Osteoblast (primary cell): ENCODE results near the gene PBX3. TPM values are rescaled to one million over a fixed set of nuclear protein-coding genes. Genes with fewer than 3 reads are reported as not detected.

ENCODE experiments used
- DNase-seq: peaks from one replicate; pipeline ENCODE4 v3.0.0; 2011; ENCODE audit warnings: low spot score, mixed read lengths; ENCODE audit not compliant: insufficient read length; ENCODE audit errors: missing footprints
- H2AFZ ChIP-seq: 2 replicates; pipeline ENCODE4 v1.6.0; 2011; ENCODE audit warnings: mild to moderate bottlenecking, low read length
- H3K27ac ChIP-seq: 2 replicates; pipeline ENCODE4 v1.5.1; 2011; ENCODE audit warnings: mild to moderate bottlenecking, low read depth, low read length, moderate library complexity
- H3K27me3 ChIP-seq: 2 replicates; pipeline ENCODE4 v1.6.0; 2012; ENCODE audit warnings: mild to moderate bottlenecking, control low read depth, inconsistent platforms, low read length, moderate library complexity; ENCODE audit not compliant: insufficient read depth
- H3K36me3 ChIP-seq: 2 replicates; pipeline ENCODE4 v1.5.1; 2011; ENCODE audit warnings: mild to moderate bottlenecking, low read length, control low read depth, moderate library complexity; ENCODE audit not compliant: insufficient read depth
- H3K4me1 ChIP-seq: 2 replicates; pipeline ENCODE4 v1.5.1; 2011; ENCODE audit warnings: mild to moderate bottlenecking, low read length, control low read depth, moderate library complexity; ENCODE audit not compliant: insufficient read depth
- H3K4me2 ChIP-seq: 2 replicates; pipeline ENCODE4 v1.6.0; 2011; ENCODE audit warnings: mild to moderate bottlenecking, low read length; ENCODE audit not compliant: insufficient read depth
- H3K4me3 ChIP-seq: fragments of 200-600 bp; sonication (generic); 3 replicates; pipeline ENCODE4 v1.5.1; 2012; ENCODE audit warnings: mild to moderate bottlenecking, low read length, inconsistent platforms; ENCODE audit not compliant: insufficient read depth
- H3K79me2 ChIP-seq: 2 replicates; pipeline ENCODE4 v1.6.0; 2012; ENCODE audit warnings: mild to moderate bottlenecking, low read length, control low read depth, inconsistent platforms; ENCODE audit not compliant: insufficient read depth
- H3K9me3 ChIP-seq: 2 replicates; pipeline ENCODE4 v1.5.1; 2011; ENCODE audit warnings: low read depth, low read length, control low read depth
- H4K20me1 ChIP-seq: 2 replicates; pipeline ENCODE4 v1.6.0; 2012; ENCODE audit warnings: mild to moderate bottlenecking, low read length, control low read depth; ENCODE audit not compliant: insufficient read depth
- total RNA-seq: library from RNA; depleted of rRNA; stranded (reverse); fragments of >200 nt; gene quantifications from 2 replicates; pipeline ENCODE4 v1.2.3, GENCODE V29; 2012
- TF ChIP-seq, protein P1 (sequence below): IDR thresholded peaks from 2 replicates; pipeline ENCODE4 v1.5.1; 2011; ENCODE audit warnings: mild to moderate bottlenecking, low read depth, low read length, moderate library complexity; ENCODE audit errors: extremely low read depth

Gene PBX3
- total RNA-seq, 1 donor, result 34.7 TPM

- peak; percentile 51 for DNase-seq
- H3K79me2 ChIP-seq, result no peaks in the 10 kb centered on the region
- no peak overlapping the region for H3K27ac ChIP-seq
- H3K36me3 ChIP-seq, result no peaks in the 10 kb centered on the region
- no peaks in the 10 kb centered on the region for H3K9me3 ChIP-seq
- H2AFZ ChIP-seq, result no peak overlapping the region
- H3K4me3 ChIP-seq, result no peak overlapping the region
- TF ChIP-seq, protein P1, sequence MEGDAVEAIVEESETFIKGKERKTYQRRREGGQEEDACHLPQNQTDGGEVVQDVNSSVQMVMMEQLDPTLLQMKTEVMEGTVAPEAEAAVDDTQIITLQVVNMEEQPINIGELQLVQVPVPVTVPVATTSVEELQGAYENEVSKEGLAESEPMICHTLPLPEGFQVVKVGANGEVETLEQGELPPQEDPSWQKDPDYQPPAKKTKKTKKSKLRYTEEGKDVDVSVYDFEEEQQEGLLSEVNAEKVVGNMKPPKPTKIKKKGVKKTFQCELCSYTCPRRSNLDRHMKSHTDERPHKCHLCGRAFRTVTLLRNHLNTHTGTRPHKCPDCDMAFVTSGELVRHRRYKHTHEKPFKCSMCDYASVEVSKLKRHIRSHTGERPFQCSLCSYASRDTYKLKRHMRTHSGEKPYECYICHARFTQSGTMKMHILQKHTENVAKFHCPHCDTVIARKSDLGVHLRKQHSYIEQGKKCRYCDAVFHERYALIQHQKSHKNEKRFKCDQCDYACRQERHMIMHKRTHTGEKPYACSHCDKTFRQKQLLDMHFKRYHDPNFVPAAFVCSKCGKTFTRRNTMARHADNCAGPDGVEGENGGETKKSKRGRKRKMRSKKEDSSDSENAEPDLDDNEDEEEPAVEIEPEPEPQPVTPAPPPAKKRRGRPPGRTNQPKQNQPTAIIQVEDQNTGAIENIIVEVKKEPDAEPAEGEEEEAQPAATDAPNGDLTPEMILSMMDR, result no peak
- H3K27me3 ChIP-seq, result peaks cover 3% of the 10 kb centered on the region
- H4K20me1 ChIP-seq, result no peaks in the 10 kb centered on the region
- H3K4me2 ChIP-seq, result no peak overlapping the region
- no peaks in the 10 kb centered on the region for H3K4me1 ChIP-seq
Observed at GRCh38 chr9:125990186-125990792, 243.1 kb downstream of the PBX3 start.

DNA sequence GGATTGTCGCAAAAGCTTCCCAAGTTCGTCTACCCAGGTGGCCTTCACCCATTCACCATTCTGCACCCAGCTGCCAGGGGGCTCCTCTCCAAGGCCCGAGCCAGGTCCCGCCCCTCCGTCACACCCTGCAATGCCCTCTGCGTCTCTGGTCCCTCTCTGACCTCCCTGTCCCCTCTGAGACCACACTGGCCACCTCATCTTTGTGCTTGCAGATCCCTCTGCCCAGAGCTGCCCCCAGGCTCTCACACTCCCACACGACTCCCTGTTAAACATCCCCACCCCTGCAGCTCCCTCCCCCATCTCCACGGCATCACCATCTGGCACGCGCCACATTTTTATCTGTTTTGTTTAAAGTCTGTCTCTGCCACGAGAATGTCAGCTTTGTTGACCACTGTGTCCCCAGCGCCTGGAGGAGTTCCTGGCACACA lies 243.6 kb downstream of the PBX3 start:
- Histone ChIP-seq H3K9me3 (no peaks in the 10 kb centered on the region), H2AFZ (no peak overlapping the region), H3K4me3 (no peak overlapping the region), H3K36me3 (no peaks in the 10 kb centered on the region), H3K4me1 (no peaks in the 10 kb centered on the region), H3K79me2 (no peaks in the 10 kb centered on the region), H3K27me3 (peaks cover 4% of the 10 kb centered on the region), H3K27ac (no peak overlapping the region), H3K4me2 (no peak overlapping the region), H4K20me1 (no peaks in the 10 kb centered on the region)
- TF ChIP-seq, protein P1, result no peak
- DNase-seq, result peak; percentile 46

GRCh38 chr9:125991886-125992529 lies 244.8 kb downstream of the PBX3 start:
- no peak overlapping the region for H3K4me2 ChIP-seq
- H3K4me3 ChIP-seq, result no peak overlapping the region
- TF ChIP-seq, protein P1, result no peak
- DNase-seq, result peak; percentile 42
- no peaks in the 10 kb centered on the region for H3K4me1 ChIP-seq
- H2AFZ ChIP-seq, result no peak overlapping the region
- peaks cover 6% of the 10 kb centered on the region for H3K27me3 ChIP-seq
- H4K20me1 ChIP-seq, result no peaks in the 10 kb centered on the region
- H3K9me3 ChIP-seq, result no peaks in the 10 kb centered on the region
- H3K27ac ChIP-seq, result no peak overlapping the region
- H3K36me3 ChIP-seq, result no peaks in the 10 kb centered on the region
- H3K79me2 ChIP-seq, result no peaks in the 10 kb centered on the region

DNA sequence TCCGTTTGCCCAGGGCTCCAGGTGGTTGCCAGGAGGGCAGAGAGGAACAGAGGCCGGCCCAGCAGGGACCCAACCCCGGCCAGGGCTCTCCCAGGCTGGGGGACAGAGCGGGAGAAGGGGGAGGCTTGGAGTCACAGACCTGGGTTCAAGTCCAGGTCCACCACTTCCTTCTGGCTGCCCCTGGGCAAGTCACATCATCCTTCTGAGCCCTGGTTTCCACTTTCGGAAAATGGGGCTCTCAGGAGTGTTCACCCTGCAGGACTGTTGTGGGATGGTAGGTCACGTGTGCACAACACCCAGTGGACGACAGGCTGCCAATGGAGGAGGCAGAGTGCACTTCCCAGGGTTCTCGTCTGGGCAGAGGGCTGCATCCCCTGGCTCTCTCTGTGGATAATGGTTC lies 245.4 kb downstream of the PBX3 start:
- H3K79me2 ChIP-seq, result no peaks in the 10 kb centered on the region
- TF ChIP-seq, protein P1, result no peak
- H3K36me3 ChIP-seq, result no peaks in the 10 kb centered on the region
- H3K4me2 ChIP-seq, result no peak overlapping the region
- no peaks in the 10 kb centered on the region for H3K4me1 ChIP-seq
- no peaks in the 10 kb centered on the region for H4K20me1 ChIP-seq
- H3K4me3 ChIP-seq, result no peak overlapping the region
- peaks cover 10% of the 10 kb centered on the region for H3K27me3 ChIP-seq
- H3K9me3 ChIP-seq, result no peaks in the 10 kb centered on the region
- peak; percentile 53 for DNase-seq
- no peak overlapping the region for H3K27ac ChIP-seq
- H2AFZ ChIP-seq, result no peak overlapping the region
